ENCODE results near the gene TOR3A.
"Not testable (repeated sequence)": the region's sequence is repeated elsewhere in the genome, so short reads cannot be mapped to it uniquely, and the experiment has no call there.

Gene TOR3A

GRCh38 chr1:179081687-179082332, at the start of gene TOR3A:
Gene TOR3A, plus strand, starts transcription at chr1:179082070. Its CDS starts 59 bp downstream, at chr1:179082129.
- peak within 1 kb of the TSS; percentile 86 for H2AFZ ChIP-seq (ENCODE audit: low read length, unreplicated experiment)
- H3K27me3 ChIP-seq (ENCODE audit: insufficient read depth, low read length): no peaks in the 10 kb centered on the region
- no peaks in the 10 kb centered on the region for H3K36me3 ChIP-seq (ENCODE audit: insufficient read depth, low read length)
- H3K4me3 ChIP-seq (ENCODE audit: low read depth, low read length): peak within 1 kb of the TSS; percentile 88
- H3K79me2 ChIP-seq (ENCODE audit: control insufficient read depth, insufficient read depth, low read length, unreplicated experiment): peaks cover 24% of the 10 kb centered on the region
- H3K4me1 ChIP-seq (ENCODE audit: control insufficient read depth, insufficient read depth, low read length, unreplicated experiment): peaks cover 23% of the 10 kb centered on the region
- peak within 1 kb of the TSS; percentile 55 for H3K27ac ChIP-seq (ENCODE audit: low read depth, low read length)

GRCh38 chr1:179034720-179035119, 47.1 kb upstream of the TOR3A start:
- Histone ChIP-seq H3K36me3 (ENCODE audit: insufficient read depth, low read length) (no peaks in the 10 kb centered on the region), H3K27ac (ENCODE audit: low read depth, low read length) (peak overlapping the region; percentile 69), H3K79me2 (ENCODE audit: control insufficient read depth, insufficient read depth, low read length, unreplicated experiment) (peaks cover 66% of the 10 kb centered on the region), H3K4me3 (ENCODE audit: low read depth, low read length) (peak overlapping the region; percentile 41; the same call in 1 of the 2 replicates), H2AFZ (ENCODE audit: low read length, unreplicated experiment) (no peak overlapping the region), H3K4me1 (ENCODE audit: control insufficient read depth, insufficient read depth, low read length, unreplicated experiment) (peaks cover 62% of the 10 kb centered on the region), H3K27me3 (ENCODE audit: insufficient read depth, low read length) (no peaks in the 10 kb centered on the region)

GRCh38 chr1:179036844-179037465, 44.9 kb upstream of the TOR3A start:
- Histone ChIP-seq H3K79me2 (ENCODE audit: control insufficient read depth, insufficient read depth, low read length, unreplicated experiment) (peaks cover 48% of the 10 kb centered on the region), H3K27ac (ENCODE audit: low read depth, low read length) (no peak overlapping the region), H3K4me3 (ENCODE audit: low read depth, low read length) (no peak overlapping the region)

GRCh38 chr1:179038528-179039281, 43.2 kb upstream of the TOR3A start:
- no peaks in the 10 kb centered on the region for H3K36me3 ChIP-seq (ENCODE audit: insufficient read depth, low read length)
- no peak overlapping the region for H3K4me3 ChIP-seq (ENCODE audit: low read depth, low read length)
- H2AFZ ChIP-seq (ENCODE audit: low read length, unreplicated experiment): no peak overlapping the region
- peaks cover 43% of the 10 kb centered on the region for H3K79me2 ChIP-seq (ENCODE audit: control insufficient read depth, insufficient read depth, low read length, unreplicated experiment)
- H3K4me1 ChIP-seq (ENCODE audit: control insufficient read depth, insufficient read depth, low read length, unreplicated experiment): peaks cover 45% of the 10 kb centered on the region
- H3K27me3 ChIP-seq (ENCODE audit: insufficient read depth, low read length): no peaks in the 10 kb centered on the region
- H3K27ac ChIP-seq (ENCODE audit: low read depth, low read length): no peak overlapping the region

More at GRCh38 chr1:179036844-179037465, 44.9 kb upstream of the TOR3A start:
- Histone ChIP-seq H3K36me3 (ENCODE audit: insufficient read depth, low read length) (no peaks in the 10 kb centered on the region), H3K4me1 (ENCODE audit: control insufficient read depth, insufficient read depth, low read length, unreplicated experiment) (peaks cover 56% of the 10 kb centered on the region), H3K27me3 (ENCODE audit: insufficient read depth, low read length) (no peaks in the 10 kb centered on the region), H2AFZ (ENCODE audit: low read length, unreplicated experiment) (no peak overlapping the region)

GRCh38 chr1:179039502-179040174, 42.2 kb upstream of the TOR3A start:
- H3K27ac ChIP-seq (ENCODE audit: low read depth, low read length); H3K36me3 ChIP-seq (ENCODE audit: insufficient read depth, low read length); H3K27me3 ChIP-seq (ENCODE audit: insufficient read depth, low read length); H2AFZ ChIP-seq (ENCODE audit: low read length, unreplicated experiment); H3K4me3 ChIP-seq (ENCODE audit: low read depth, low read length): not testable (repeated sequence)
- H3K79me2 ChIP-seq (ENCODE audit: control insufficient read depth, insufficient read depth, low read length, unreplicated experiment): peaks cover 39% of the 10 kb centered on the region
- peaks cover 37% of the 10 kb centered on the region for H3K4me1 ChIP-seq (ENCODE audit: control insufficient read depth, insufficient read depth, low read length, unreplicated experiment)

GRCh38 chr1:179040175-179040551, 41.7 kb upstream of the TOR3A start:
- Histone ChIP-seq H3K4me1 (ENCODE audit: control insufficient read depth, insufficient read depth, low read length, unreplicated experiment) (peaks cover 31% of the 10 kb centered on the region), H3K79me2 (ENCODE audit: control insufficient read depth, insufficient read depth, low read length, unreplicated experiment) (peaks cover 34% of the 10 kb centered on the region)
- not testable (repeated sequence) for H3K27ac ChIP-seq (ENCODE audit: low read depth, low read length); H3K4me3 ChIP-seq (ENCODE audit: low read depth, low read length); H3K27me3 ChIP-seq (ENCODE audit: insufficient read depth, low read length); H2AFZ ChIP-seq (ENCODE audit: low read length, unreplicated experiment); H3K36me3 ChIP-seq (ENCODE audit: insufficient read depth, low read length)

GRCh38 chr1:179042087-179042486, 39.8 kb upstream of the TOR3A start:
- Histone ChIP-seq H3K27ac (ENCODE audit: low read depth, low read length) (no peak overlapping the region), H3K27me3 (ENCODE audit: insufficient read depth, low read length) (no peaks in the 10 kb centered on the region), H2AFZ (ENCODE audit: low read length, unreplicated experiment) (no peak overlapping the region), H3K36me3 (ENCODE audit: insufficient read depth, low read length) (0 out of 2 replicates have a peak, but pooled peaks cover 3% of the 10 kb centered on the region), H3K4me3 (ENCODE audit: low read depth, low read length) (no peak overlapping the region), H3K4me1 (ENCODE audit: control insufficient read depth, insufficient read depth, low read length, unreplicated experiment) (peaks cover 25% of the 10 kb centered on the region), H3K79me2 (ENCODE audit: control insufficient read depth, insufficient read depth, low read length, unreplicated experiment) (peaks cover 20% of the 10 kb centered on the region)

- H3K27ac ChIP-seq (ENCODE audit: low read depth, low read length): no peak overlapping the region
- peaks cover 24% of the 10 kb centered on the region for H3K4me1 ChIP-seq (ENCODE audit: control insufficient read depth, insufficient read depth, low read length, unreplicated experiment)
- 0 out of 2 replicates have a peak, but pooled peaks cover 3% of the 10 kb centered on the region for H3K36me3 ChIP-seq (ENCODE audit: insufficient read depth, low read length)
- H3K27me3 ChIP-seq (ENCODE audit: insufficient read depth, low read length): no peaks in the 10 kb centered on the region
- peaks cover 20% of the 10 kb centered on the region for H3K79me2 ChIP-seq (ENCODE audit: control insufficient read depth, insufficient read depth, low read length, unreplicated experiment)
- no peak overlapping the region for H2AFZ ChIP-seq (ENCODE audit: low read length, unreplicated experiment)
- H3K4me3 ChIP-seq (ENCODE audit: low read depth, low read length): no peak overlapping the region
These were observed 39.2 kb upstream of the TOR3A start for GRCh38 chr1:179042700-179043099.

GRCh38 chr1:179043266-179043665, 38.6 kb upstream of the TOR3A start:
- H3K79me2 ChIP-seq (ENCODE audit: control insufficient read depth, insufficient read depth, low read length, unreplicated experiment): peaks cover 18% of the 10 kb centered on the region

GRCh38 chr1:179043907-179044306, 38.0 kb upstream of the TOR3A start:
- Histone ChIP-seq H3K4me3 (ENCODE audit: low read depth, low read length) (no peak overlapping the region), H3K79me2 (ENCODE audit: control insufficient read depth, insufficient read depth, low read length, unreplicated experiment) (peaks cover 11% of the 10 kb centered on the region), H2AFZ (ENCODE audit: low read length, unreplicated experiment) (no peak overlapping the region), H3K27me3 (ENCODE audit: insufficient read depth, low read length) (no peaks in the 10 kb centered on the region), H3K36me3 (ENCODE audit: insufficient read depth, low read length) (0 out of 2 replicates have a peak, but pooled peaks cover 3% of the 10 kb centered on the region), H3K27ac (ENCODE audit: low read depth, low read length) (no peak overlapping the region), H3K4me1 (ENCODE audit: control insufficient read depth, insufficient read depth, low read length, unreplicated experiment) (peaks cover 12% of the 10 kb centered on the region)

More at GRCh38 chr1:179043266-179043665, 38.6 kb upstream of the TOR3A start:
- Histone ChIP-seq H3K4me3 (ENCODE audit: low read depth, low read length) (no peak overlapping the region), H3K27me3 (ENCODE audit: insufficient read depth, low read length) (no peaks in the 10 kb centered on the region), H2AFZ (ENCODE audit: low read length, unreplicated experiment) (no peak overlapping the region), H3K4me1 (ENCODE audit: control insufficient read depth, insufficient read depth, low read length, unreplicated experiment) (peaks cover 19% of the 10 kb centered on the region), H3K27ac (ENCODE audit: low read depth, low read length) (no peak overlapping the region), H3K36me3 (ENCODE audit: insufficient read depth, low read length) (0 out of 2 replicates have a peak, but pooled peaks cover 3% of the 10 kb centered on the region)

Measured in ACC112 (cell line).